NOMO-1 treated with DMSO at 0.1 percent for 48 hours (cell line): ENCODE data around the gene AJAP1.

ENCODE experiments used
- DNase-seq: peaks from one replicate; lab custom pipeline; 2025; ENCODE audit not compliant: unreplicated experiment; lab: John Stamatoyannopoulos, UW

The AJAP1 gene

DNA sequence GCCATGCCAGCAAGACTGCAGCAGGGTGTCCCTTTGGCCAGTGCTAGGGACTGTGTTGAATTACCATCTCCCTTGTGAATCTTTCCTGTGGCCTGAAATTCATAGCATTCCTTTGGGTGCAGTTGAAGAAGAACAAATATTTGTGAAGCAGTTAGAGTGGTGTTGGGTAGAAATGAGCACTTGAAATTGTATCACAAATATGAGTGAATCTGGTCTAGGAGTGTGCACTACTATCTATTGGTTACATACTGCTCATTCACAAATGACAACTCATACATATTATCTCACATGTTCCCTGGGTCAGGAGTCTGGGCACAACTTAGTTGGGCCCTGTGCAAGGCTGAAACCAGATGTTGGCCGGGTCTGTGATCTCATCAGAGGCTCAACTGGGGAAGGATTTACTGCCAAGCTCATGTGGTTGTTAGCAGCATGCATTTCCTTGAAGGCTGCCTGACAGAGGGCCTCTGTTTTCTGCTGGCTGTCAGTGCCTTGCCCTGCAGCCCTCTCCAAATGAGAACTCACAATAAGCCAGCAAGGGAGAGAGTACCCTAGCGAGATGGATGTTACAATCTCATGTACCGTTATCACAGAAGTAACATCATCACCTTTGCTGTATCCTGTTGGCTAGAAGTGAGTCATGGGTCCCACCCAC, 23.8 kb downstream of the AJAP1 start:
- no peak for DNase-seq

DNA sequence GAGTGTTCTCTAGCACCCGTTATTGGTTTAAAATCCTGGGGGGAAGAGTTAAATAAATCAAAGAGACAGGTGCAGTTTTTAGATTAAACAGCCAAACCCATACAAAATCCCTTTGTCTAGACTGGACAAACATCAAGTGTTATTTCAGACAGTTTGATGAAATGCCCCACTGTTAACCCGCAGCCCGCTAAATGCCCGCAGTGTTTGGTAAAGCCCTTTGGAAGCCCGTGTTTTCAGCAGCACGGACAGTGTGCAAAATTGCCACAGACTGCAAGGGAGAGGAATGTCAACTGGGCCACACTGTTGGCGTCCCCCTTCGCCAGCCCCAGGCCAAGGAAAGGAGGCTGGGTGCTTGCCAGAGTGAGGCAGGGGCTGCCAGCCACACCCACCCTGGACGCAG, 26.6 kb downstream of the AJAP1 start:
- no peak for DNase-seq

DNA sequence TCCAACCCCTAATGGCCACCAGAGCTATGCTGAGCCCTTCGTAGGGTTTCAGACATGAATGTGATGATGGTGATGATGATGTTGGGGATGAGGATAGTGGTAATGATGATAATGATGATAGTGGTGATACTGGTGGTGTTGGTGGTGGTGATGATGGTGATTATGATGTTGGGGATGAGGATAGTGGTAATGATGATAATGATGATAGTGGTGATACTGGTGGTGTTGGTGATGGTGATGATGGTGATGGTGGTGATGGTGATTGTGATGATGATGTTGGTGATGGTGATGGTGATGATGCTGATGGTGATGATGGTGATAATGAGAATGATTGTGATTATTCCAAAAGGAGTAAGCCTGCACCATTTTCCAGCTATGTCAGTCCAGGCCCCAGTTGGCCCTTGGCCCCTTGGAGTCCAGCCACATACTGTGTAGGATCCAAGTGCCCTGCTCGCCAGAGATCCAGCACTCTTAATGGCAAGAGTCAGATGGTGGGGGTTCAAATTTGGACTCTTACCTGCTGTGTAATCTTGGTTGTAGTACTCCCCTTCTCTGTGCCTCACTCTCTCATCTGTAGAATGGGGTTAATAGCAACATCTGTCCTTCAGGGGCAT, 28.3 kb downstream of the AJAP1 start:
- no peak for DNase-seq

DNA sequence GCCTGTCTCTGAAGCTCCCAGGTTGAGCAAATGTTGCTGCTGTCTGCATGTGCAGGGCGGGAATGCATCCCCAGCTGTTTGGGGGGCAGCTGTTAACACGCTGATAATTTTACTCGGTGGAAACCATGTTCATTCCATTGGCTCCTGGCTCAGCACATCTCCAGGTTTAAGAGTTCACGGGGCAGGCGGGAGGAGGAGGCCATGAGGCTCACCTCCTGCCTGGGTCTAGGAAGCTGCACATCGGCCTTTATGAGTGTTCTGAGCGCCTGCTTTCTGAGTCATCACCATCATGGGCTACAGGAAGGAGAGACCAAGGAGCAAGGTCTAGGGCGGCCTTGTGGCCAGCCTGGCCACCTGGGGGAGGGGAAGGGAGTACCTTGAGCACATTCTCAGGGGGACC, 29.7 kb downstream of the AJAP1 start:
- DNase-seq, result no peak

DNA sequence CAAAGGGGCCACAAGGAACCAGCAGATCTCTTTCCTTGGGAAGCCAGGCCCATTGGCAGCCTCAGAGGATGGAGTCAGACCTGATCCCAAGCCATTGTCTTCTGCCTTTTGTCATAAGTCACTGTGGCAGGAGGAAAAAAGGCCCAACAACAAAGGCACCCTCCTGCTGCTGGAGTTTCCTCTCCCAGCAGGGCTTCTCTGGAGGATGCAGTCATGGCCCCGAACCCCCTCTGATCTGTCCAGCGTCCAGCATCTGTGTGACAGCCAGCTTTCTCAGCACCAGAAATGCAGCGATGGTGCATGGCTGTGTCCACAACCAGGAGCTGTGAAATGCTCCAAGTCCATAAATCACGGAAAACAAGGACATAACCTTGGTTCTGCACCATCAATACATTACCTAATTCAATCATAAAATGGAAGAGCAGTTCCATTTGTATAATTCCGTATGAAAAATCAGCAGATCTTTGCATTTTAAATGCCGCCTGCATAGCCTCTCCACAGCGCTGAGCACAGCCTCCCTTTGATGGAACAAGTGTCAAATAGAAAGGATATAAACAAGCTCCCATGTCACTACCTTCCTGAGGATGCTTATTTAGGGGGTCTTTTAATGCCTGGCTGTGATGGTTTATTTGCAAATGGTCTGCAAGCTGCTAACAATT, 30.6 kb downstream of the AJAP1 start:
- DNase-seq, result no peak

DNA sequence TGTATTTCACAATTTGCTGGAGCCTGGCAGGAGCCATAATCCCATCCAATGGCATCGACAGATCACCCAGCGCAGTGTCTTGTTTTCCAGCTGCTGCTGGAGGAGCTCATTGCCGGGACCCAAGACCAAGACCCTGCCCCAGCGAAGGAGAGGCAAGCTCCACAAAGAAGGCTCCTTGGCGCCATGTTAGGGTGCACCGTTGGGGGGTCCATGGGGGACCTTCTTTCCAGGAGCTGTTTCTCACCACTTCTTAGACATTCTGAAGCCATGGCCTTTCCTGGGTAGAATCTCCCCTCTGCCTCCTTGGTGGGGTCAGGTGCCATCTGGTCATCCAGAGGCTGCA, 31.1 kb downstream of the AJAP1 start:
- no peak for DNase-seq

DNA sequence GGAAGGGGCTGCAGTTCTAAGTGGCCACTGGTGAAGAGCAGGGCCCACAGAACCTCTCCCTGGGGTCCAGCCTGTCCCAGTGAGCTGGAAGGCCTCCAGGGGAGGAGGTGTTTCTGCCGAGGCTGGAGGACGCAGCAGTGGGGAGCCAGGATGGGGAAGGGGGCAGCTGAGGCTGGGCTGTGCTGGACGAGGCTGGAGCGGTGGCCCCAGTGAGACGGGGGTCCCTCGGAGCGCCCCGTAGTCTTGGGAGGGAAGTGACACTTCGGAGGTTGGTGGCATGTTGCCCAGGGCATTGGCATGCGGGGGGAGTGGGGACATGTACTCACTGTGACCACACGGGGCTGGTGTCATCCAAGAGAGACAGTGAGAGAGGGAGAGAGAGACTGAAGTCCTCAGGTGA, 33.5 kb downstream of the AJAP1 start:
- no peak for DNase-seq

DNA sequence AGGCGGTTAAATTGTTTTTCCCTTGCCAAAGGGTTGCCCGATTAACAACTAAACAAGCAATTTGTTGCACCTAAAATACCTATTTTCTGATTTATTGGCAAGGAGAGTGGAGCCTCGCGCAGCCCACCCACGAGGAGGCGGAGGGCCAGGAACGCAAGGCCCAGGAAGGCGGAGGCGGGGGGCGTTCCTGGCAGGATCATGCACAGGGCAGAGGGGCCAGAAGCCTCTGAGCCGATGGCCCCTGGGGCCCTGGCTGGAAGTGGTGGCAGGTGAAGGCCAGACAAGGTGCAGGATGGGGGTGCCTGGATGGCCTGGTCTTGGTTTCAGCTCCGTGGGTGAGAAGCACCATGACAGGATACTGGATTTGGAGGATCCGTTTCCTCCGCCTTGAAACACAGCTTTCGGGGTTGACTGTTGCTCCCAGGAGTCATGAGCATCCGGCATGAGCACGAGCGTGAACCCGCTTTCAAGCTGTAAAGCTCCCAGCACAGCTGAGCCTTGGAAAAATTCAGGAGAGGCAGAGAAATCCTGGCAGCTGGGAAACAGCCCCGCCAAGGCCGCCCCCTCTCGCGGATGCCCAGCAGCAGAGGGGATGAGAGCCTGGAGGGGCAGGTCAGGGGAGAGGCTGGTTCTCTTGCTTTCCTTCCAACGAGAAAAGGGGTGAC, 35.0 kb downstream of the AJAP1 start:
- no peak for DNase-seq

DNA sequence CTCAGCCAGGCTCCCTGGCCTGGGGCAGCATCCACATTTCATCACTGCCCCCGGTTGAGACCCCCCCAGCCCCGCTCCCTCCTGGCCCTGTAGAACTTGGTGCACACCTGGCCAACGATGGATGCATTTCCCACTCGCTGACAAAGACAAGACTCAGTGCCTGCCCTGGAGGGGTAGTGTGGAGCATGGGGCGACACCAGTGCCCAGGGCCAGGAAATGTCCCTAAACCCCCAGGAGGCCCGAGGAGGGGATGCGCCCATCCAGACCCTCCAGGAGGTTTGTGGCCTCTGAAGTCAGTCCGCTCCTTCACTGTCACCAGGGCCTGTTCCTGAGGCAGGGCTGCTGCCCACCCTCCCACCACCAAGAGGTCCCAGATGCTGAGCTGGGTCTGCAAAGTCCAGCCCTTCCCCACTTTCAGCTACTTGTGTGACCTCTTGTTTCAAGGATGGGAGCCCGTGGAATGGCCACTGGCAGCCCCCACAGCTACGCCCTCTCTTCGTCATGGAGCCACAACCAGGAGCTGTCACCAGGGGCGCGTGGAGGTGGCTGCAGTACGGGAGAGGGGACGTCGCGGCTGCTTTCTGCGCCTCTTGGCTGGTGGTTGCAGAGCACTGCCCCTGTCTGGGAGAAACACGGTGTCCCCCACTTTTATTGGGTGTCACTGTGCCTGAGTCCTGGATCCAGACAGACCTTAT, 35.7 kb downstream of the AJAP1 start:
- DNase-seq, result no peak

DNA sequence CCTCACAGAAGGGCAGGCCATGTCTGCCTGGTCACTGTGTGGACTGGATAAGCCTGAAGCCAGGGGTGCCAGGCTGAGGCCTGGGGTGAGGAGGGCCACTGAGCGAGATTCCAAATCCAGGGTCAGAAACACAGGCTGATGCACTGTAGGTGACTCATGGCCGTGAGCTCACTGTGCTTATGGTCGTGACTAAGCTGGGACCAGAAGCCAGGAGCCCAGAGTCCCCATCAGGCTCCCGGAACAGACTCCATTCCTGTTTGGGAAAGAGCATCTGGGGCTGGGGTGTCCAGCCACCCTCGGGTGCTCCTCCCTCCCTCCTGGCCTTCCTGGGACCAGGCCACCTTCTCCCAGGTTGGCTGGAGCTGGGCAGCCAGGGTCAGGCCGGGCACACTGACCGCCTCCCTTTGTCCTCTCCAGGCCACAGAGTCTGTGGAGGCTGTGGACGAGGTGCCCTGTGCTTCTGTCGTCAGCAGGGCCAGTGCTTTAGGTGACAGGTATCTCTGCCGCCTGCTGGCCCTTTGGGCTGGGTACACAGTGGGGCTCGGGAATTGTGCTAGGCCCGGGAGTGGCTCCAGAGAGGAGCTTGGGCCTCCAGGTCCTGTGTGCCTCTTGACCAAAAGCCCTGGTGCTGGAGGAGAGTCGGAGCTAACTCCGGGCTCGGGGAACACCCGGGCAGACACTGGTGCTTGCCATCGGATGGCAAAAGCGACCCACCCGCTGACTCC, 36.7 kb downstream of the AJAP1 start:
- no peak for DNase-seq

DNA sequence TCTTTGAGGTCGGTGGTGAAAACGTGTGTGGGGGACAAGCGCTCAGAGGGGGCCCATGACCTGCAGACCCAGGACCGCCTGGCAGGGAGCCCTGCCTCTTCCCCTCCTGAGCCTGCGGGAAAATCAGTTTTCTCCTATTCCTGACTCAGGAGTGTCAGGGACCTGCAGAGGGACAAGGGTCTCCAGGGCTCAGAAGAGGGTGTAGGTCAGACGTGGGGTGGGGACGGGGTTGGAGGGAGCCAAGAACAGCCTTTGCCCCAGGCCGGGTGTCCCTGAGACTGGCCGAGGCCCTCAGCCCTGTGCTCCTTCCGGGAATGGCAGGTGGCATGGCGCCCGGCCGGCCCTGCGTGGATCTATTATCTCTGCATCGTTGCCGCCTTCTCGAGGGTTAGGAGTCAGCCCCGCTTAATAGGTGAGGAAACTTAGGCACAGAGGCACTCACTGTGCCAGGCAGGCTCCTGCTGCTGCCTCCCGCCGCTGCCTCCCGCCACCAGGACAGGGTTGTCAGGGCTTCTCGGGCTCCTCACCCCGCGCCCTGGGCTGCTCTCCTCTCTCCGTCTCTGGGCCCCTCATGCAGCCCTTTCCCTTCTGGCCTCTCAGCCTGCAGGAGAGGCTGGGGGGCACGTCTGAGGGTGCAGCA, 37.5 kb downstream of the AJAP1 start:
- DNase-seq, result no peak

DNA sequence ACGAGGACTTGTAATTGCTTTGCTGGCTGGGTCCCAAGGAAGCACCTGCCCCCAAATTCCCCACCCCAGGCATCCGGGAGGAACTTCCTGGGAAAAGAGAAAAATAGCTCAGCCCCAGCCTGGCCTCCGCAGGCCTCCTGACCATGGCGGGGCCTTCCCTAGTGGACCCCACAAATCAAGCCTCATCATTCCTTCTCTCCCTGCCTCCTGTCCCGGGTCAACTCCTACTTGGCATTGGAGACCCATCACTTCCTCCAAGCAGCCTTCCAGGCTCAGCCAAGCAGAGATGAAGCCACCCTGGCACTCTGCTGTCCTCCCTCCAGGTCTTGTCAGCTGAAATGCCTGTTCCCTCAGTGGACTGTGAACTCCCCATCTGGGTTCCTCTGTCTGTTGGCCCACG, 38.0 kb downstream of the AJAP1 start:
- DNase-seq, result no peak

DNA sequence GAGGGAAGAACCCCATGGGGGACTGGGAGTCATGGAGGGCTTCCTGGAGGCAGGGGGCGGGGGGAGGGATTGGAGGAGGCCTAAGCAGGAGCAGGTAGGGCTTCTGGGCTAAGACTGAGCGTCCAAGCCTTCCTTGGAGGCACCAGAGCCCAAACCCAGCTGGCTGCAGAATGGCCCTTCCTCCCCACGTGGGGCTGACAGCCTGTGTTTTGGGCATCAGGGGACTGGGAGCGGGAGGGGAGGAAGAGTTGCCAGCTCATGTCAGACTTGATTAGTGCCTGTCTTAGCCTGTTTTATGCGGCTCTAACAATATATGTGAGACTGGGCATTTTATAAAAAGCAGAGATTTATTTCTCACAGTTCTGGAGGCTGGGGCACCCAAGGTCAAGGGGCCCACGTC, 38.9 kb downstream of the AJAP1 start:
- DNase-seq, result no peak

DNA sequence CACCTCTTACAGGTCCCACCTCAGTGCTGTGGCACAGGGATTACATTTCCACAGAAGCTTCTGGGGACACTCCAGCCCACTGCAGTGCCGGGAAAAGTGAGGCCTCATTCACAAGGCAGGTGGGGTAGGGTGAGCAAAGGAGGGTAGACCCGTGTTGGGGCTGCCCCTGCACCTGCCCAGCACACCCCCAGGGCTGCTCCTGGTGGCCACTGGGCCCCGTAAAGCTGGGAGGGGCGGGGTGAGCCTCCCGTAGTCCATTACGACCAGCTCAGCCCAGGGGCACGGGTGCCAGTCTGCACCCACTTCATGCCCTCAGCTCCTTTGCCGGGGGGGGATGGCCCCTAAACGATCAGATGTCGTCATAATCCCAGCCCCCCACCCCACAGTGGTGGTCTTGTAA, 39.5 kb downstream of the AJAP1 start:
- no peak for DNase-seq

DNA sequence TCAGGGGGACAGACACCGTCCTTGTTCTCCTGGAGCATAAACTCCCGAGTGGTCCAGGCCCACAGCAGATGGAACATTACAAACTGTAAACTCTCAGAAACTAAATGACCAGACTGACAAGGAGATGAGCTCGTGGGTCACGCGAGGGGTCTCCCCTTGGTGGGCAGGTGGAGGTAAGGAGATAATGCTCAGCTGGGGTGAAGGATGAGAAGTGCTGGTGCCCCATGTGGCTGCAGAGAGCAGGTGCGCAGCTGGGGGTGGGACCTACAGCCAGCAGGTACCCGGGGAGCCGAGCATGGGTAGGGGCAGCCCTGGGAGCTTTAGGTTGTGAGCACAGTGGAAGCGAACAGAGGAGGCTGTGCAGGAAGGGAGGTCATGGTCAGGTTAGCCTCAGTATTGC, 40.1 kb downstream of the AJAP1 start:
- DNase-seq, result no peak

DNA sequence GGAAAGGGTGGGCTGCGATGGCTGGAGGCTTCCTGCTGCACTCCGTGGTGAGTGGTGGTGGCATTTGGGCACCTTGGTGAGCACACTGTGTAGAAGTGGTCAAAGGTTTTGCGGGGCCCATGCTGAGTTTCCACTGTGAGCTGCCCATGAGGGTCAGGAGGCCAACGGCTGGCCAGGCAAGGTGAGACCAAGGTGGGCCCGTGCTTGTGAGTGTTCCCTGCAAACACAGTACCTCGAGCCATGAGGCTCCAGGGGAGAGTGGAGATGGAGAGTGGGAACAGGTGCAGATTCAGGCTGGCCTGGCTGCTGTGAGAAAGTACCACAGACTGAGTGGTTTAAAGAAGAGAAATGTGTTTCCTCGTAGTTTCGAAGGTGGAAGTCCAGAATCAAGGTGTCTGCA, 40.8 kb downstream of the AJAP1 start:
- no peak for DNase-seq

DNA sequence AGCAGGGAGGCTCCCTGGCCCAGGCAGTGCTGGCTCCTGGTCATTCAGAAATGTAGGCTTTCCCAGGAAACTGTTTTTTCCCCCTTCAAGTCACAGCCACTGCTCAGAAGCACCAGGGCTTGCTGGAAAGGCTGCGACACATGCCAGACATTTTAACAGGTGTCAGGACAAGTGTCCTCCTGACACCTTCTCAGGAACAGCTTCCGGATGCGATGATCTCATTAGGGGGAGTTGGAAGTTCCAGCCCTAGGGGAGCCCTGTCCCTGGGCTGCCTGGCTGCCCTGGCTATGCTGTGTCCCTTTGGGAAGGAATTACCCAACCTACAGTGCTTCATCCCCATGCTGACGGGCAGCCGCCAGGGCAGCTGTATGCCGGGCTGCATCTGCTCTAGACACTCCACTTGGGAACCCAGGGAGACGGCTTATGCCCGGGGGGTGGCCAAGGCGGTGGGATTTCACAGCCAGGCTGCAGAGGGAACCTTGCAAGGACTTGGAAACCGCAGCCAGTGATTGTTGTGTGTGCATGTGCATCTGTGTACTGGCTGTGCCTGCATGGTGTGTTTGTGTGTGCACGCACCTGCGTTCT, 41.8 kb downstream of the AJAP1 start:
- no peak for DNase-seq

DNA sequence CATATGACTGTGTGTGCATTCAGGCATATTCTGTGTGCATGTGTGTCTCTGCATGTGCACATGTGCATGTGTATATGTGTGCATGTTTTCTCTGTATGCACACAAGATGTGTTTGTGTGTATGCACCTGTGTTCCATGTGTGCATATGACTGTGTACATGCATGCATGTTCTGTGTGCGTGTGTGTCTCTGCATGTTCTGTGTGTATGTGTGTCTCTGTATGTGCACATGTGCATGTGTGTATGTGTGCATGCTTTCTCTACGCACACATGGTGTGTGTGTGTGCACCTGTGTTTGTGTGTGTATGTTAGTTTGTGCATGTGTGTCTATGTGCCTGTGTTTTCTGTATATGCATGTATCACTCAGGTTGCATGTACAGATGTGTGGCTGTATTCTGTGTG, 42.3 kb downstream of the AJAP1 start:
- no peak for DNase-seq

DNA sequence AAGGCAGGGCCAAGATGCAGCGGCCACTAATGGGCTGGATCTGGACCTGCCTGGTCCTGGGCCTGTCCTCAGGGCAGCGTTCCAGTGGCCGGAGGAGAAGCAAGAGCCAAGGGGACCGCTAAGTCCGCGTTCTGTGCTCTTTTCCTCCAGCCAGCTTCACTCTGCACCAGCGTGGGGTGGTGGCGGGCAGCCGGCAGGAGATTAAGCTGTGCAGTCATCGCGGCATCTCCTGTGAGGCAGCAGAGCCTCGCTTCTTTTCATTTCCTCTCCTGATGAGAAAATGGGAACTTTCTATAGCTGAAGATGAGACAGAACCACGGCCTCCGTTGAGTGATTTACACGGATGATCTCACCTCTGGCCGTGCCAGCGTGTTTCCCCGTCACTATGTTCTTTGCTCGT, 43.4 kb downstream of the AJAP1 start:
- no peak for DNase-seq

DNA sequence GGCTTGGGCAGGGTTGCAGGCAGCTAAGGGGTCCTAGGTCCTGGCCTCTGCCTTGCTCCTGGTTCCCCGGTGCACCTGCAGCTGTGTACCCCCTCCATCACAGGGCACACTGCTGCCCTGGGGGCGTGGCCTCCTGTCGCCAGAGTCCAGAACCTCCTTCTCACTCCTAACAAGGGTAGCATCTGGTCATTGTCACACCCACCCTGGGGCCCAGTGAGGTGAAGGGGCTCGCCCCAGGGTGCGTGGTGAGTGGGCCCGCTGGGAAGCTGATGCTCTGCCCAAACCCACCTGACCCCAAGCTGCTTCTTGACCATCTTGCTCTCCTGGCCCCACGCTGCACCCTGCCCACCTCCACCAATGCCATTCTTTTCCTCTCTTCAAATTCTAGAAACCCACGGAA, 44.5 kb downstream of the AJAP1 start:
- no peak for DNase-seq
